GM21825 (cell line): ENCODE data around the gene COX14.
"Not testable (repeated sequence)": the region's sequence is repeated elsewhere in the genome, so short reads cannot be mapped to it uniquely, and the experiment has no call there.

Experiments used
- ATAC-seq: cut with Tn5 transposase; IDR thresholded peaks from one replicate; pipeline ENCODE4 v1.9.1; 2021; ENCODE audit warnings: mild to moderate bottlenecking, moderate library complexity; ENCODE audit not compliant: unreplicated experiment

The COX14 gene

GRCh38 chr12:50151047-50151687 is 39.1 kb downstream of the COX14 start:
- ATAC-seq: no peak

DNA sequence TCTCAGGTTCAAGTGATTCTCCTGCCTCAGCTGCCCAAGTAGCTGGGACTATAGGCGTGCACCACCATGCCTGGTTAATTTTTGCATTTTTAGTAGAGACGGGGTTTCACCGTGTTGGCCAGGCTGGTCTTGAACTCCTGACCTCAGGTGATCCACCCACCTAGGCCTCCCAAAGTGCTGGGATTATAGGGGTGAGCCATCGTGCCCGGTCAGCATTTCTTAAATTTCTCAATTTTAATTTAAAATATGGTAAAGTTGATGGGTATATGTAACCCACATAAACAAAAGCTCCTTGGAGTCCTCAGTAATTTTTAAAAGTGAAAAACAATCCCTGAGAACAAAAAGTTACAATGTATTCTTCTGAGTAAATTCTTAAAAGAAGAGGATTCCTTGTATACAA is 42.9 kb downstream of the COX14 start:
- not testable (repeated sequence) for ATAC-seq

- ATAC-seq: no peak
These were observed 44.6 kb downstream of the COX14 start for GRCh38 chr12:50156641-50157040.

DNA sequence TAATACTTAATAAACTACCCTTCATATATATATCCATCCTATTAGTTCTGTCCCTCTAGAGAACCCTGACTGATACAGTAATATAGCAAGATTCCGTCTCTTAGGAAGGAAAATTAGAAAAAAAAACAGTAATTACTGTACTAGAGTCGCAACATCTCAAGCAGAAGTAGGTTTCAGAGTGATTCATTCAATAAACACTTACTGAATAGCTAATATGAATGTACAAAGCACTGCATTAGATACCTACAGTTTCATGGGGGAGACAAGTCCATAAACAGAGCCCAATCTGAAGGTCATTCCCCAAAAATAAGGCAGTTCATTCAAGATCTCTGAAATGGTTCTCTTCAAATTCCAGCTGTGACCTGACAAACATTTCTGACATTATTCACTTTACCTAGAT is 45.2 kb downstream of the COX14 start:
- no peak for ATAC-seq

- no peak for ATAC-seq
These were observed 48.6 kb downstream of the COX14 start for GRCh38 chr12:50160643-50161042.

- no peak for ATAC-seq
These were observed 50.2 kb downstream of the COX14 start for GRCh38 chr12:50162230-50162629.

DNA sequence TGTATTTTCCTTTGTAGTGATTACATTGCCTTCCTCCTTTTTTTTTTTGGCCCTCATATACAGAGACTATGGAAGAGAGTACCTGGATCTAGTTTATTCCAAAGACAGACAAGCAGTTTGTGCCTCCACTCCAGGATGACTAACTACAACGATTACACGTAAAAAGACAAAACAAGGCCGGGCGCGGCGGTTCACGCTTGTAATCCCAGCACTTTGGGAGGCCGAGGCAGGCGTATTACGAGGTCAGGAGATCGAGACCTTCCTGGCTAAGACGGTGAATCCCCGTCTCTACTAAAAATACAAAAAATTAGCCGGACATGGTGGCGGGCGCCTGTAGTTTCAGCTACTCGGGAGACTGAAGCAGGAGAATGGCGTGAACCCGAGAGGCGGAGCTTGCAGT is 52.9 kb downstream of the COX14 start:
- no peak for ATAC-seq

DNA sequence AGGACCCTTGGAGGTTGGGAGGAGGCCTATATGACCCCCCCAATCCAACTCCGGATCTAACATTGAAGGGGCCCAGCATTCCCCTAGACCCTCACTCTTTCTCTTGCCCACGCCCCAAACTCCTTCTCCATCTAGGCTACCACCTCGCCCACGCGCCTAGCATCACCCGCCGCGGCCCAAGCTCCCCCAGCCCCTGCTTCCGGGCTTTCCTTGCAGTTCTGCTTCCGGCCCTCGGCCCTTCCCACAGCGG is 54.7 kb downstream of the COX14 start:
- ATAC-seq: peak; percentile 40

- ATAC-seq: peak; percentile 97
These were observed 55.2 kb downstream of the COX14 start, which contains the start of gene CERS5 for GRCh38 chr12:50167049-50167828. Gene CERS5, minus strand, starts transcription at chr12:50167369. Its CDS starts 72 bp downstream, at chr12:50167297.
